ENCODE results near the gene GRIK1. TPM values are rescaled to one million over a fixed set of nuclear protein-coding genes. Genes with fewer than 3 reads are reported as not detected.

The GRIK1 gene
- total RNA-seq, 1 experiment from 2014 or later: 0.09 TPM

DNA sequence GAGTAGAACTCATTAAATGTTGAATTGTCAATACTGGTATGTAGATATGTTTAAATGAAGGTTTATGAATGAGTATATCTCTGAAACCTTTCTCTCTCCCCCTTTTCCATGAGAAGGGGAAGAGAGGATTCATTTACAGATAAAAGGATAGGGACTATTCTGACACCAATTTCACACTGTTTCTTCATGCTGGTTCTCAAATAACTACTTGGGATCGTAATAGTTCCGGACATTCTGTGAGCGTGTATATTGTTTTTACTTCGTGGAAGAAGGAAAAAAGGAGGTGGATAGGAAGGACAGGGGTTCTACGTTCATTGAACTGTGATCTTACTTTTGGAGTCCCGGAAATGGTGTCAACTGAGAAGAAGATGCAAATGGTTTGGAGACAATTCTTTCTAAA is 284.2 kb downstream of the GRIK1 start (continued):
- TF ChIP-seq, protein P1, sequence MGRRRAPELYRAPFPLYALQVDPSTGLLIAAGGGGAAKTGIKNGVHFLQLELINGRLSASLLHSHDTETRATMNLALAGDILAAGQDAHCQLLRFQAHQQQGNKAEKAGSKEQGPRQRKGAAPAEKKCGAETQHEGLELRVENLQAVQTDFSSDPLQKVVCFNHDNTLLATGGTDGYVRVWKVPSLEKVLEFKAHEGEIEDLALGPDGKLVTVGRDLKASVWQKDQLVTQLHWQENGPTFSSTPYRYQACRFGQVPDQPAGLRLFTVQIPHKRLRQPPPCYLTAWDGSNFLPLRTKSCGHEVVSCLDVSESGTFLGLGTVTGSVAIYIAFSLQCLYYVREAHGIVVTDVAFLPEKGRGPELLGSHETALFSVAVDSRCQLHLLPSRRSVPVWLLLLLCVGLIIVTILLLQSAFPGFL (CRISPR knock-in tag; IDR thresholded peaks at IDR 0.05; ENCODE audit: borderline replicate concordance): no peak
- TF ChIP-seq, protein P2, sequence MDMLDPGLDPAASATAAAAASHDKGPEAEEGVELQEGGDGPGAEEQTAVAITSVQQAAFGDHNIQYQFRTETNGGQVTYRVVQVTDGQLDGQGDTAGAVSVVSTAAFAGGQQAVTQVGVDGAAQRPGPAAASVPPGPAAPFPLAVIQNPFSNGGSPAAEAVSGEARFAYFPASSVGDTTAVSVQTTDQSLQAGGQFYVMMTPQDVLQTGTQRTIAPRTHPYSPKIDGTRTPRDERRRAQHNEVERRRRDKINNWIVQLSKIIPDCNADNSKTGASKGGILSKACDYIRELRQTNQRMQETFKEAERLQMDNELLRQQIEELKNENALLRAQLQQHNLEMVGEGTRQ (CRISPR knock-in tag; IDR thresholded peaks at IDR 0.05): no peak
- TF ChIP-seq ZNF121 (CRISPR knock-in tag; IDR thresholded peaks at IDR 0.05): no peak
- TF ChIP-seq, protein P3, sequence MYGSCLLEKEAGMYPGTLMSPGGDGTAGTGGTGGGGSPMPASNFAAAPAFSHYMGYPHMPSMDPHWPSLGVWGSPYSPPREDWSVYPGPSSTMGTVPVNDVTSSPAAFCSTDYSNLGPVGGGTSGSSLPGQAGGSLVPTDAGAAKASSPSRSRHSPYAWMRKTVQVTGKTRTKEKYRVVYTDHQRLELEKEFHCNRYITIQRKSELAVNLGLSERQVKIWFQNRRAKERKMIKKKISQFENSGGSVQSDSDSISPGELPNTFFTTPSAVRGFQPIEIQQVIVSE (CRISPR knock-in tag; IDR thresholded peaks at IDR 0.05; ENCODE audit: borderline replicate concordance): no peak
- no peak for TF ChIP-seq ESRRA (CRISPR knock-in tag; IDR thresholded peaks at IDR 0.05; ENCODE audit: borderline replicate concordance)
- TF ChIP-seq NFATC4 (CRISPR knock-in tag; IDR thresholded peaks at IDR 0.05): no peak
- TF ChIP-seq, protein P4, sequence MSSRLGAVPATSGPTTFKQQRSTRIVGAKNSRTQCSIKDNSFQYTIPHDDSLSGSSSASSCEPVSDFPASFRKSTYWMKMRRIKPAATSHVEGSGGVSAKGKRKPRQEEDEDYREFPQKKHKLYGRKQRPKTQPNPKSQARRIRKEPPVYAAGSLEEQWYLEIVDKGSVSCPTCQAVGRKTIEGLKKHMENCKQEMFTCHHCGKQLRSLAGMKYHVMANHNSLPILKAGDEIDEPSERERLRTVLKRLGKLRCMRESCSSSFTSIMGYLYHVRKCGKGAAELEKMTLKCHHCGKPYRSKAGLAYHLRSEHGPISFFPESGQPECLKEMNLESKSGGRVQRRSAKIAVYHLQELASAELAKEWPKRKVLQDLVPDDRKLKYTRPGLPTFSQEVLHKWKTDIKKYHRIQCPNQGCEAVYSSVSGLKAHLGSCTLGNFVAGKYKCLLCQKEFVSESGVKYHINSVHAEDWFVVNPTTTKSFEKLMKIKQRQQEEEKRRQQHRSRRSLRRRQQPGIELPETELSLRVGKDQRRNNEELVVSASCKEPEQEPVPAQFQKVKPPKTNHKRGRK (CRISPR knock-in tag; IDR thresholded peaks at IDR 0.05; ENCODE audit: borderline replicate concordance): no peak
- TF ChIP-seq SP1 (CRISPR knock-in tag; conservative IDR thresholded peaks at IDR 0.05): no peak
- no peak for TF ChIP-seq MYBL2 (CRISPR knock-in tag; IDR thresholded peaks at IDR 0.05)
- TF ChIP-seq, protein P5, sequence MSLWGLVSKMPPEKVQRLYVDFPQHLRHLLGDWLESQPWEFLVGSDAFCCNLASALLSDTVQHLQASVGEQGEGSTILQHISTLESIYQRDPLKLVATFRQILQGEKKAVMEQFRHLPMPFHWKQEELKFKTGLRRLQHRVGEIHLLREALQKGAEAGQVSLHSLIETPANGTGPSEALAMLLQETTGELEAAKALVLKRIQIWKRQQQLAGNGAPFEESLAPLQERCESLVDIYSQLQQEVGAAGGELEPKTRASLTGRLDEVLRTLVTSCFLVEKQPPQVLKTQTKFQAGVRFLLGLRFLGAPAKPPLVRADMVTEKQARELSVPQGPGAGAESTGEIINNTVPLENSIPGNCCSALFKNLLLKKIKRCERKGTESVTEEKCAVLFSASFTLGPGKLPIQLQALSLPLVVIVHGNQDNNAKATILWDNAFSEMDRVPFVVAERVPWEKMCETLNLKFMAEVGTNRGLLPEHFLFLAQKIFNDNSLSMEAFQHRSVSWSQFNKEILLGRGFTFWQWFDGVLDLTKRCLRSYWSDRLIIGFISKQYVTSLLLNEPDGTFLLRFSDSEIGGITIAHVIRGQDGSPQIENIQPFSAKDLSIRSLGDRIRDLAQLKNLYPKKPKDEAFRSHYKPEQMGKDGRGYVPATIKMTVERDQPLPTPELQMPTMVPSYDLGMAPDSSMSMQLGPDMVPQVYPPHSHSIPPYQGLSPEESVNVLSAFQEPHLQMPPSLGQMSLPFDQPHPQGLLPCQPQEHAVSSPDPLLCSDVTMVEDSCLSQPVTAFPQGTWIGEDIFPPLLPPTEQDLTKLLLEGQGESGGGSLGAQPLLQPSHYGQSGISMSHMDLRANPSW (CRISPR knock-in tag; conservative IDR thresholded peaks at IDR 0.05; ENCODE audit: low read depth): no peak
- TF ChIP-seq ZNF263 (CRISPR knock-in tag; IDR thresholded peaks at IDR 0.05; ENCODE audit: low read depth): no peak
- no peak for TF ChIP-seq ETV6 (CRISPR knock-in tag; IDR thresholded peaks at IDR 0.05)
- no peak for TF ChIP-seq ZNF317 (CRISPR knock-in tag; IDR thresholded peaks at IDR 0.05; ENCODE audit: borderline replicate concordance, low read depth)
- TF ChIP-seq, protein P6, sequence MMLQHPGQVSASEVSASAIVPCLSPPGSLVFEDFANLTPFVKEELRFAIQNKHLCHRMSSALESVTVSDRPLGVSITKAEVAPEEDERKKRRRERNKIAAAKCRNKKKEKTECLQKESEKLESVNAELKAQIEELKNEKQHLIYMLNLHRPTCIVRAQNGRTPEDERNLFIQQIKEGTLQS (CRISPR knock-in tag; conservative IDR thresholded peaks at IDR 0.05): no peak

DNA sequence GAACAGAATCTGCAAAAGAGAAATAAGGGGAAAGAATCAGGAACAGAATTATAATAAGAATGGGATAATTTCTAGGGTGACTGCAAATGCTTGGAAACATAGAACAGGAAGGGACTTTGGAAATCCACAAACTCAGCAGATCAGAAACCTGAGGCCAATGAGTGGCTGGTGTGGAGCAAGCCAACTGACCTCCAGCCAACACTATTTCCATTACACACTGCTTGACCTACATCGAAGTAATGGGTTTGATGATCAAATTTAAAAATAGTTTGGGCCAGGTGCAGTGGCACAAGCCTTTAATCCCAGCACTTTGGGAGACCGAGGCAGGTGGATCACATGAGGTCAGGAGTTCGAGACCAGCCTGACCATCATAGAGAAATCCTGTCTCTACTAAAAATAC is 284.9 kb downstream of the GRIK1 start:
- TF ChIP-seq NFYB (CRISPR knock-in tag; conservative IDR thresholded peaks at IDR 0.05; ENCODE audit: low read depth) (no peak), ELF4 (CRISPR knock-in tag; IDR thresholded peaks at IDR 0.05; ENCODE audit: low read depth) (no peak), RORB (CRISPR knock-in tag; IDR thresholded peaks at IDR 0.05) (no peak), FOXP1 (CRISPR knock-in tag; IDR thresholded peaks at IDR 0.05; ENCODE audit: borderline replicate concordance) (no peak), TEAD1 (CRISPR knock-in tag; IDR thresholded peaks at IDR 0.05) (no peak), GABPB1 (CRISPR knock-in tag; IDR thresholded peaks at IDR 0.05) (no peak)
- no peaks in the 10 kb centered on the region for H3K27me3 Mint-ChIP-seq (ENCODE audit: low read depth)
- ATAC-seq (no peak), DNase-seq (ENCODE audit: low spot score) (no peak)
- H3K27ac Mint-ChIP-seq: no peak overlapping the region
- peaks cover 3% of the 10 kb centered on the region; the same call in 1 of the 2 replicates for H3K36me3 Mint-ChIP-seq
- peaks cover 10% of the 10 kb centered on the region for H3K4me1 Mint-ChIP-seq
- H3K4me3 Mint-ChIP-seq: no peak overlapping the region
- CTCF ChIA-PET: no interaction called here
- H3K9me3 Mint-ChIP-seq: peaks cover 6% of the 10 kb centered on the region
- POLR2A ChIA-PET: no interaction called here
